ENCODE data around the gene CACHD1.

The CACHD1 gene

DNA sequence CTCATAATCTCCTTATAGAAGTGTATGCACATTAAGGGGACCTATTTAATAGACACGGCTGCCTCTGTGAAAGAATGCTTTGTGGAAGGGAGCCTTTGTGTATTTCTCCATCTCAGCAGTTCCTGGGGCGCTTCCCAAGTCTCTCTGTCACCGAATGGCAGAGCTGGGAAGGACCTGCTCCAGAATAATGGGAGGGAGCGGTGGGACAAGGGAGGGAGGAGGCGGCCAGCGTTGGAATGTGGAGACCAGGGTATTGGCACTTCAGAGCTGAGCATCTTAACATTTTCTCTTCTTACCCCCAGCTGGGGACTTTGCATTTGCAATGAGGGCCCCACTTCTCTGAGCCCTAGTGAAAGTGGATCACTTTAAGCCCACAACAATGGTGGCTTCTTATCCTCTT is 23.9 kb downstream of the CACHD1 start:
- no peak overlapping the region for H3K9ac ChIP-seq (ENCODE audit: low read depth in 1 of 2, low read length in 2 of 2)
- H3K27me3 ChIP-seq (ENCODE audit: control insufficient read depth in 2 of 2, insufficient read depth in 2 of 2, low read length in 2 of 2): no peaks in the 10 kb centered on the region
- no peak overlapping the region for H3K27ac ChIP-seq (ENCODE audit: low read depth in 2 of 2, low read length in 2 of 2)
- no peak overlapping the region for H3K4me3 ChIP-seq (ENCODE audit: low read length in 2 of 2)
- H3K9me3 ChIP-seq (ENCODE audit: control insufficient read depth in 2 of 2, low read length in 2 of 2): no peaks in the 10 kb centered on the region
- H3K4me1 ChIP-seq (ENCODE audit: control insufficient read depth in 2 of 2, insufficient read depth in 2 of 2, low read length in 2 of 2): peaks cover 0 to 7% of the 10 kb centered on the region in 2 donors
- no peaks in the 10 kb centered on the region for H3K36me3 ChIP-seq (ENCODE audit: control insufficient read depth in 2 of 2, insufficient read depth in 2 of 2, low read length in 2 of 2)

DNA sequence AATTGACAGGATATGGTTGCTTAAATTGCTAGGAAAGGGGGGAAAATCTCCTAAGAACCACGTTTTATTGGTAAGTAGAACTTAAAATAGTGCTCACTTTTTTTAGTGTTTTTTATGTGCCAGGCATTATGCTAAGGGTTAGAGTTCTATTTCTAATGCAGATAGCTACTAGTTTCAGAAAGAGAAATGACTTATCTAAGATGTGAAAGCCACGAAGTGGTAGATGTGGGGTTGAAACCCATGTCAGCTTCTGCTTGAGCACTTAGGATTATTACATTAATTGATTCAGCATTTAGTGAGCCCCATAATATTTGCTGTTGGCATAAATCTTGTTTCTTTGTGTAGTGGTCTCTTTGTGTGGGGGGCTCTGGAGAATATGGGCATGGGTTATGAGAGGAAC is 24.7 kb downstream of the CACHD1 start:
- Histone ChIP-seq H3K4me1 (ENCODE audit: control insufficient read depth in 2 of 2, insufficient read depth in 2 of 2, low read length in 2 of 2) (peaks cover 0 to 7% of the 10 kb centered on the region in 2 donors), H3K36me3 (ENCODE audit: control insufficient read depth in 2 of 2, insufficient read depth in 2 of 2, low read length in 2 of 2) (no peaks in the 10 kb centered on the region), H3K9ac (ENCODE audit: low read depth in 1 of 2, low read length in 2 of 2) (no peak overlapping the region), H3K4me3 (ENCODE audit: low read length in 2 of 2) (no peak overlapping the region), H3K27ac (ENCODE audit: low read depth in 2 of 2, low read length in 2 of 2) (no peak overlapping the region), H3K9me3 (ENCODE audit: control insufficient read depth in 2 of 2, low read length in 2 of 2) (no peaks in the 10 kb centered on the region), H3K27me3 (ENCODE audit: control insufficient read depth in 2 of 2, insufficient read depth in 2 of 2, low read length in 2 of 2) (no peaks in the 10 kb centered on the region)

DNA sequence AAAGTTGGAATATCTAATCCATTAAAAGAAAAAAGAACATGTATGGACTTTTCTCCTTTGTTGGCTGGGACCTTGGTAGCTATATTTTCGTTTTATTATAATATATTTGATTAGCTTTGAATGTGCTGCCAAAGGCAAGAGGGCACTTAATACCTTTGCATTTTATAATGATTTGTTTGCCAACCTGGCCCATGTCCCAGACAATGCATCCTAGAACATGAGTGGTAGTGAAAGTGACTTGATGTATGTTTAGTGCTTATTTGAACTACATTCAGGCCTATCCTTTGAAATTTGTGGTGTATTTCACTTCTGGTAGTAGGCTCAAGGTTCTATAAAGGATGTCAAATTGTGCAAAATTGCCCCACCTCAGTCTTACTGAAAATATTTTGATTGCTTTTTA is 25.9 kb downstream of the CACHD1 start:
- H3K4me1 ChIP-seq (ENCODE audit: control insufficient read depth in 2 of 2, insufficient read depth in 2 of 2, low read length in 2 of 2): no peaks in the 10 kb centered on the region
- no peak overlapping the region for H3K27ac ChIP-seq (ENCODE audit: low read depth in 2 of 2, low read length in 2 of 2)
- H3K4me3 ChIP-seq (ENCODE audit: low read length in 2 of 2): no peak overlapping the region
- H3K36me3 ChIP-seq (ENCODE audit: control insufficient read depth in 2 of 2, insufficient read depth in 2 of 2, low read length in 2 of 2): no peaks in the 10 kb centered on the region
- H3K9ac ChIP-seq (ENCODE audit: low read depth in 1 of 2, low read length in 2 of 2): no peak overlapping the region
- H3K9me3 ChIP-seq (ENCODE audit: control insufficient read depth in 2 of 2, low read length in 2 of 2): no peaks in the 10 kb centered on the region
- H3K27me3 ChIP-seq (ENCODE audit: control insufficient read depth in 2 of 2, insufficient read depth in 2 of 2, low read length in 2 of 2): no peaks in the 10 kb centered on the region

DNA sequence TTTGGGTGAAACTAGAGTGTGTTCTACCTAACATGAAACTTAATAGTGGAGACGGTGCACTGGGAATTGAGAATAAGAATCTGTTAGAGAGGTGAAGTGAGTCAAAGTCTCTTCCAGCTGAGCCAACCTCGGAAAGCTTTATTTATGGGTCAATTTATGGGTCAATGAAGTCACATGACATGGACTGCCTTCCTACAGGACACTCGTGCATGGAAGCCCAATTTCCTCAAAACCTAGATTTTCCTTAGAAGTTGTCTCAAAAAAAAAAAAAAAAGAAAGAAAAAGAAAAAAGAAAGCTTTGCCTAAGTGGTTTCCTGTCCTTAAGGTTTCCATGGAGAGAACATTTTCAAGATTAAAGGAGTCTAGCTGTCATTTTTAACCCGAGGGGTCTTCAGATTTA is 26.7 kb downstream of the CACHD1 start:
- Histone ChIP-seq H3K9ac (ENCODE audit: low read depth in 1 of 2, low read length in 2 of 2) (no peak overlapping the region), H3K27me3 (ENCODE audit: control insufficient read depth in 2 of 2, insufficient read depth in 2 of 2, low read length in 2 of 2) (no peaks in the 10 kb centered on the region), H3K4me1 (ENCODE audit: control insufficient read depth in 2 of 2, insufficient read depth in 2 of 2, low read length in 2 of 2) (no peaks in the 10 kb centered on the region), H3K4me3 (ENCODE audit: low read length in 2 of 2) (no peak overlapping the region), H3K27ac (ENCODE audit: low read depth in 2 of 2, low read length in 2 of 2) (no peak overlapping the region), H3K9me3 (ENCODE audit: control insufficient read depth in 2 of 2, low read length in 2 of 2) (no peaks in the 10 kb centered on the region), H3K36me3 (ENCODE audit: control insufficient read depth in 2 of 2, insufficient read depth in 2 of 2, low read length in 2 of 2) (no peaks in the 10 kb centered on the region)

DNA sequence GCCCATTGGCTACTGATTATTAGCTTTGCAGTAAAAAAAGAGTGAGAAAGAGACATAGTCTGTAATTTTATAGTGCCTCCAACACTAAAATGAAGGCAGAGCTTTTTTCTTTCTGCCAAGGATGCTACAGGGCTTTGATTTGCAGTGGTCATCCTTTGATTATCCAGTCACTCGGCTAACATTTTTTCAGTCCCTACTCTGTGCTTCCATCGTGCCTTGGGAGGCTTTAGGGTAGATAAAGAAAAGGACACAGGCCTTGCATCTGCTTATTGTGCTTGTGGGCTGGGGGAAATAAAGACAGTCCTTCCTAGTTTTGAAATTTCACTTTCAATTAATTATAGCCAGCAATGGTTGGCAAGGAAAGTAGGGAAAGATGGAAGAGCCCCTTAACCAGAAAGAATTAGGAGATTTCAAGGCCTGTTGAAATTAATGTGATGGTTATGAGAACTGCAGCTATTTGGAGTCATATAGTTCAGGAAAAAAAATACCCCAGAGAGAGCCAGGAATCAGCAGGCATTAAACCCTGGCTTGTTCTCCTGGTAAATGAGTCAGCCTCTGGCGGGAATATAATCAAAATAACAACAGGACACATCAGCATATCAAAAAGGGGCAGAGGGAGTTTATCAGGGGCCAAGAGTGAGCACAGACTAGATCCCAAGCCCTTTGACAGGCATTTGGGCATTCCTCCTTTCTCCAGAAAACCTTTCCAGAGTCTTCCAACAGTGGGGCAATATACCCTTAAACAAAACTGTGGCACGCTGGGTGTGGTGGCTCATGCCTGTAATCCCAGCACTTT is 27.4 kb downstream of the CACHD1 start:
- Histone ChIP-seq H3K27ac (ENCODE audit: low read depth in 2 of 2, low read length in 2 of 2) (no peak overlapping the region), H3K27me3 (ENCODE audit: control insufficient read depth in 2 of 2, insufficient read depth in 2 of 2, low read length in 2 of 2) (no peaks in the 10 kb centered on the region), H3K9ac (ENCODE audit: low read depth in 1 of 2, low read length in 2 of 2) (no peak overlapping the region), H3K4me3 (ENCODE audit: low read length in 2 of 2) (no peak overlapping the region), H3K9me3 (ENCODE audit: control insufficient read depth in 2 of 2, low read length in 2 of 2) (no peaks in the 10 kb centered on the region), H3K36me3 (ENCODE audit: control insufficient read depth in 2 of 2, insufficient read depth in 2 of 2, low read length in 2 of 2) (no peaks in the 10 kb centered on the region), H3K4me1 (ENCODE audit: control insufficient read depth in 2 of 2, insufficient read depth in 2 of 2, low read length in 2 of 2) (no peaks in the 10 kb centered on the region)

DNA sequence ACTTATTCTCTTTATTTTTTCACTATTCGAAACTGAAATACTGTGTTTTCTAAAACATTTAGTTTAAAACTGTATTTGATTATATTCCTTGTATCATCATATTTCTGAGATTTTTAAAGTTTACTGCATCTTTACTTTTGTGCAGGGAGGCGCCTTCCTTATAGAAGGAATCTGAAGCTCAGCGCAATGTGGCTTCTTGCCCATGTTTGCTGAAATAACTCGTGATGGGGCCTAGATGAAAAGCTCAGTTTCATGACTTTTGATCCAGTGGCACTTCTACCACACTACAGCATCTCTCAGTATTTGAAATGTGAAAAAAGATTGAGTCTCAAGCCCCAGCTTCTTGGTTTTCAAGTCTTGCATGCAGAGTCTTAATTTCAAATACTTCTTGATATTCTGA is 28.4 kb downstream of the CACHD1 start:
- Histone ChIP-seq H3K9ac (ENCODE audit: low read depth in 1 of 2, low read length in 2 of 2) (no peak overlapping the region), H3K27ac (ENCODE audit: low read depth in 2 of 2, low read length in 2 of 2) (no peak overlapping the region), H3K36me3 (ENCODE audit: control insufficient read depth in 2 of 2, insufficient read depth in 2 of 2, low read length in 2 of 2) (no peaks in the 10 kb centered on the region), H3K4me1 (ENCODE audit: control insufficient read depth in 2 of 2, insufficient read depth in 2 of 2, low read length in 2 of 2) (no peaks in the 10 kb centered on the region), H3K27me3 (ENCODE audit: control insufficient read depth in 2 of 2, insufficient read depth in 2 of 2, low read length in 2 of 2) (peaks cover 0 to under 1% of the 10 kb centered on the region in 2 donors), H3K9me3 (ENCODE audit: control insufficient read depth in 2 of 2, low read length in 2 of 2) (no peaks in the 10 kb centered on the region), H3K4me3 (ENCODE audit: low read length in 2 of 2) (no peak overlapping the region)

DNA sequence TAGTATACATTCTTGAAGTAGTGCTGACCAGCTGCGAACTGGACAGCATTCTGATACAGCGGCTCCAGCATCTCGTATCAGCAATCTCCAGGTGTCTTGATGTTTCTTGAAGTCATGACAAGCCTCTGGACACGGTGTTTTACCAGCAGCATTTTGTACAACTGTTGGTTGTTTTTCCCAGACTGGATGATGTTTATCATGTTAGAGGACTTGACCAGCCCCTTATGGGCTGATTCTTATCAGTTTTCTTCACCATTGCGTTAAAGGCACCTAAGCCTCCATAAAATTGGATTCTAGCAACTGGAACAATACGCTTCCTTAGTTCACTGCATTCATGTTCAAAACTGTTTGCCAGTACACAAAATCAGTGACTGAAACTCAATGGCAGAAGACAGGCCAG is 29.1 kb downstream of the CACHD1 start:
- Histone ChIP-seq H3K27ac (ENCODE audit: low read depth in 2 of 2, low read length in 2 of 2) (no peak overlapping the region), H3K27me3 (ENCODE audit: control insufficient read depth in 2 of 2, insufficient read depth in 2 of 2, low read length in 2 of 2) (peaks cover 0 to 3% of the 10 kb centered on the region in 2 donors), H3K4me3 (ENCODE audit: low read length in 2 of 2) (no peak overlapping the region), H3K36me3 (ENCODE audit: control insufficient read depth in 2 of 2, insufficient read depth in 2 of 2, low read length in 2 of 2) (no peaks in the 10 kb centered on the region), H3K9me3 (ENCODE audit: control insufficient read depth in 2 of 2, low read length in 2 of 2) (no peaks in the 10 kb centered on the region), H3K4me1 (ENCODE audit: control insufficient read depth in 2 of 2, insufficient read depth in 2 of 2, low read length in 2 of 2) (no peaks in the 10 kb centered on the region), H3K9ac (ENCODE audit: low read depth in 1 of 2, low read length in 2 of 2) (no peak overlapping the region)

DNA sequence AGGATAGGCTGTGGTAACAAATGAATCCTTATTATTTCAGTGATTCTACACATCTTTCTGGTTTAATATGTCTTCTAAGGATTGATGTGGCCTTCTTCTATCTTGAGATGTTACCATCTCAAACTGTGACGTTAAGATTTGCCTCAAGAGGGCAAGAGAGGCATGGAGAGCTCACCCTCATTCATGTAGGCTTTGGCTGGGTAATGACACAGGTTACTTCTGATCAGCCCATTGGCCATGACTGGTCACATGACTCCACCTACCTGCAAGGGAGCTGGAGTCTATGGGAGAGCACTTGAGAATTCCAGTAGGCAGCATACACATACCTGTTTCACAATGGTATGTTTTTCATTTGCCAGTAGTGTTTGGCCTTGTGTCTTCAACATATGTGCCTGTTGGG is 30.0 kb downstream of the CACHD1 start:
- no peak overlapping the region for H3K27ac ChIP-seq (ENCODE audit: low read depth in 2 of 2, low read length in 2 of 2)
- peaks cover 0 to 3% of the 10 kb centered on the region in 2 donors for H3K27me3 ChIP-seq (ENCODE audit: control insufficient read depth in 2 of 2, insufficient read depth in 2 of 2, low read length in 2 of 2)
- no peak overlapping the region for H3K9ac ChIP-seq (ENCODE audit: low read depth in 1 of 2, low read length in 2 of 2)
- H3K4me1 ChIP-seq (ENCODE audit: control insufficient read depth in 2 of 2, insufficient read depth in 2 of 2, low read length in 2 of 2): peaks cover 0 to under 1% of the 10 kb centered on the region in 2 donors
- no peaks in the 10 kb centered on the region for H3K9me3 ChIP-seq (ENCODE audit: control insufficient read depth in 2 of 2, low read length in 2 of 2)
- no peak overlapping the region for H3K4me3 ChIP-seq (ENCODE audit: low read length in 2 of 2)
- H3K36me3 ChIP-seq (ENCODE audit: control insufficient read depth in 2 of 2, insufficient read depth in 2 of 2, low read length in 2 of 2): no peaks in the 10 kb centered on the region

DNA sequence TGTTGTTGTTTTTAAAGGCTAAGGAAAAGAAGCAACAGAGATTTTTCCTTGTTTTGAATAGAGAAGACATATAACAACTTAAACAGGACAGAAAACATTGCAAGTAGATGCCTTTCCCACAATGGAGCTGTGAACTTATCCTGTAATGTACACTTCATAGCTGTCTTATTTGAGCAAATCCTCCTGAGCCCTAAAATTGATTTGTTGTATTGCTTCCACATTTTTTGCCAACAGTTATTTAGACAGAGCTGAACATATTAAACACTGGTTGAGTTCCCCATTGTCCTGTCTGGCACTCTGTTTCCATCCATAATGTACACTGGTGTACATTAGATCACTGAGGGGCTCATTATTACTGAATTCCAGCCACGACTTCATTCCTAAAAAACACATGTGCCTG is 32.2 kb downstream of the CACHD1 start:
- H3K4me3 ChIP-seq (ENCODE audit: low read length in 2 of 2): no peak overlapping the region
- no peaks in the 10 kb centered on the region for H3K36me3 ChIP-seq (ENCODE audit: control insufficient read depth in 2 of 2, insufficient read depth in 2 of 2, low read length in 2 of 2)
- H3K4me1 ChIP-seq (ENCODE audit: control insufficient read depth in 2 of 2, insufficient read depth in 2 of 2, low read length in 2 of 2): peaks cover 0 to 12% of the 10 kb centered on the region in 2 donors
- no peak overlapping the region for H3K9ac ChIP-seq (ENCODE audit: low read depth in 1 of 2, low read length in 2 of 2)
- no peaks in the 10 kb centered on the region for H3K9me3 ChIP-seq (ENCODE audit: control insufficient read depth in 2 of 2, low read length in 2 of 2)
- no peak overlapping the region for H3K27ac ChIP-seq (ENCODE audit: low read depth in 2 of 2, low read length in 2 of 2)
- H3K27me3 ChIP-seq (ENCODE audit: control insufficient read depth in 2 of 2, insufficient read depth in 2 of 2, low read length in 2 of 2): peaks cover 0 to 3% of the 10 kb centered on the region in 2 donors

DNA sequence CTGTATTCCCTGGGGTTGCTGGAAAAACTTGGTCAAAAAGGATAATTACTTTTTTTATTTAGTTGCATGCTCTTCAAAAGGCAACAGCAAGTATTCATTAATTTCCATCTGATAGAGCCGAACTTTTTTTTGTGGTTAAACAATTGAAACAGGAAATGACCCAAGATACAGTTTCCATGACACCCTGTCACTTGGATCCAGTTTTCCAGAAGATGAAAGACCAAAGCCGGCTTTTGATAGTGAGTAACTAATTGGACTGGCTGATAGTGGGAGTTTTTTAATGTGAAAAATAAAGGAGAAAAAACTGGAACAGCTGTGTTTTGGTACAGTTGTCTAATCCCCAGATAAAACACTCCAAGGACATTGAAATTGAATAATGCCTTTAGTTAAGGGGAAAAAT is 33.0 kb downstream of the CACHD1 start:
- H3K27me3 ChIP-seq (ENCODE audit: control insufficient read depth in 2 of 2, insufficient read depth in 2 of 2, low read length in 2 of 2): peaks cover 0 to 3% of the 10 kb centered on the region in 2 donors
- no peaks in the 10 kb centered on the region for H3K9me3 ChIP-seq (ENCODE audit: control insufficient read depth in 2 of 2, low read length in 2 of 2)
- no peak overlapping the region for H3K27ac ChIP-seq (ENCODE audit: low read depth in 2 of 2, low read length in 2 of 2)
- H3K4me1 ChIP-seq (ENCODE audit: control insufficient read depth in 2 of 2, insufficient read depth in 2 of 2, low read length in 2 of 2): peaks cover 0 to 12% of the 10 kb centered on the region in 2 donors
- no peak overlapping the region for H3K9ac ChIP-seq (ENCODE audit: low read depth in 1 of 2, low read length in 2 of 2)
- no peak overlapping the region for H3K4me3 ChIP-seq (ENCODE audit: low read length in 2 of 2)
- no peaks in the 10 kb centered on the region for H3K36me3 ChIP-seq (ENCODE audit: control insufficient read depth in 2 of 2, insufficient read depth in 2 of 2, low read length in 2 of 2)
